GM12891 (cell line): Measurements from ENCODE around the gene ITGAD.

Experiments used
- POLR2A ChIP-seq: IDR thresholded peaks from 2 replicates; pipeline ENCODE4 v1.6.1; 2011; ENCODE audit warnings: low read depth, low read length, control low read depth
- POLR2AphosphoS5 ChIP-seq: IDR thresholded peaks from 2 replicates; pipeline ENCODE4 v1.6.1; 2011; ENCODE audit warnings: low read depth, low read length, control low read depth

GRCh38 chr16:31417916-31418315 is 24.8 kb downstream of the ITGAD start:
- TF ChIP-seq POLR2AphosphoS5 (no peak), POLR2A (no peak)
